OCI-LY1 (cell line): ENCODE data around the gene FOS.

Experiments
- EZH2 ChIP-seq: fragments of 200-600 bp; sonication (generic), shearing (Covaris generic); IDR thresholded peaks from 2 replicates; pipeline ENCODE4 v1.8.0; 2017; ENCODE audit warnings: borderline replicate concordance, mixed run types, mild to moderate bottlenecking, antibody characterized with exemption, low read length, moderate library complexity, mixed read lengths
- TF ChIP-seq, protein P1 (sequence below): fragments of 200-600 bp; sonication (generic), shearing (Covaris generic); IDR thresholded peaks from 2 replicates; pipeline ENCODE4 v1.5.1; 2017; ENCODE audit warnings: mild to moderate bottlenecking, antibody characterized with exemption, low read length, moderate library complexity, mixed read lengths

GRCh38 chr14:75277008-75277814, 1.4 kb upstream of the FOS start:
- TF ChIP-seq, protein P1, sequence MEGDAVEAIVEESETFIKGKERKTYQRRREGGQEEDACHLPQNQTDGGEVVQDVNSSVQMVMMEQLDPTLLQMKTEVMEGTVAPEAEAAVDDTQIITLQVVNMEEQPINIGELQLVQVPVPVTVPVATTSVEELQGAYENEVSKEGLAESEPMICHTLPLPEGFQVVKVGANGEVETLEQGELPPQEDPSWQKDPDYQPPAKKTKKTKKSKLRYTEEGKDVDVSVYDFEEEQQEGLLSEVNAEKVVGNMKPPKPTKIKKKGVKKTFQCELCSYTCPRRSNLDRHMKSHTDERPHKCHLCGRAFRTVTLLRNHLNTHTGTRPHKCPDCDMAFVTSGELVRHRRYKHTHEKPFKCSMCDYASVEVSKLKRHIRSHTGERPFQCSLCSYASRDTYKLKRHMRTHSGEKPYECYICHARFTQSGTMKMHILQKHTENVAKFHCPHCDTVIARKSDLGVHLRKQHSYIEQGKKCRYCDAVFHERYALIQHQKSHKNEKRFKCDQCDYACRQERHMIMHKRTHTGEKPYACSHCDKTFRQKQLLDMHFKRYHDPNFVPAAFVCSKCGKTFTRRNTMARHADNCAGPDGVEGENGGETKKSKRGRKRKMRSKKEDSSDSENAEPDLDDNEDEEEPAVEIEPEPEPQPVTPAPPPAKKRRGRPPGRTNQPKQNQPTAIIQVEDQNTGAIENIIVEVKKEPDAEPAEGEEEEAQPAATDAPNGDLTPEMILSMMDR: no peak
- TF ChIP-seq EZH2: no peak
